Colonic mucosa (tissue), 4 donors: ENCODE data around the gene ANAPC16. TPM values are rescaled to one million over a fixed set of nuclear protein-coding genes. Genes with fewer than 3 reads are reported as not detected.
"Not testable (repeated sequence)": the region's sequence is repeated elsewhere in the genome, so short reads cannot be mapped to it uniquely, and the experiment has no call there.

ENCODE experiments used
- DNase-seq: peaks from one replicate; pipeline ENCODE4 v3.0.0-alpha.2; 2020
- H3K27ac ChIP-seq: fragments of 200-600 bp; one replicate; pipeline ENCODE4 v1.8.0; 2021
- H3K27me3 ChIP-seq: fragments of 200-600 bp; one replicate; pipeline ENCODE4 v1.8.0; 2021
- H3K36me3 ChIP-seq: fragments of 200-600 bp; one replicate; pipeline ENCODE4 v1.8.0; 2021
- H3K4me1 ChIP-seq: fragments of 200-600 bp; one replicate; pipeline ENCODE4 v1.8.0; 2021; ENCODE audit warnings: mild to moderate bottlenecking
- H3K4me3 ChIP-seq: fragments of 200-600 bp; one replicate; pipeline ENCODE4 v1.8.0; 2021
- H3K9ac ChIP-seq, 2 donors: one replicate each; pipeline ENCODE4 v1.7.0; 2013; ENCODE audit warnings: control low read depth in 2 of 2, low read depth in 2 of 2, low read length in 2 of 2
- H3K9me3 ChIP-seq: fragments of 200-600 bp; one replicate; pipeline ENCODE4 v1.8.0; 2021
- intact Hi-C: fragments of 100-400 bp; cut with DNase I; formaldehyde crosslinking; loops from one replicate; pipeline ENCODE4 v1.14.1; 2022
- total RNA-seq, 2 donors: library from RNA; stranded (reverse); fragmentation: NEBNext Ultra II Directional in 1 of 2; extraction: Animal tissue kit (Norgen Biotek cat#: 25700) in 1 of 2; gene quantifications; one replicate each; pipeline ENCODE4 v1.2.1, GENCODE V29; 2021
- TF ChIP-seq, protein P1 (sequence below): fragments of 200-600 bp; IDR thresholded peaks from one replicate; pipeline ENCODE4 v1.8.0; 2022; ENCODE audit warnings: antibody characterized with exemption, mild to moderate bottlenecking
- donor health status: healthy.
- donor health status: DM: no; HTN: no; CAD: no.
- donor health status: DM: no; HTN: no; CAD: no.

The ANAPC16 gene
- total RNA-seq, 2 donors from 2014 or later, result 63.2 to 85.2 TPM

- no peak overlapping the region for H3K4me3 ChIP-seq
- no peak for DNase-seq
- TF ChIP-seq, protein P1, sequence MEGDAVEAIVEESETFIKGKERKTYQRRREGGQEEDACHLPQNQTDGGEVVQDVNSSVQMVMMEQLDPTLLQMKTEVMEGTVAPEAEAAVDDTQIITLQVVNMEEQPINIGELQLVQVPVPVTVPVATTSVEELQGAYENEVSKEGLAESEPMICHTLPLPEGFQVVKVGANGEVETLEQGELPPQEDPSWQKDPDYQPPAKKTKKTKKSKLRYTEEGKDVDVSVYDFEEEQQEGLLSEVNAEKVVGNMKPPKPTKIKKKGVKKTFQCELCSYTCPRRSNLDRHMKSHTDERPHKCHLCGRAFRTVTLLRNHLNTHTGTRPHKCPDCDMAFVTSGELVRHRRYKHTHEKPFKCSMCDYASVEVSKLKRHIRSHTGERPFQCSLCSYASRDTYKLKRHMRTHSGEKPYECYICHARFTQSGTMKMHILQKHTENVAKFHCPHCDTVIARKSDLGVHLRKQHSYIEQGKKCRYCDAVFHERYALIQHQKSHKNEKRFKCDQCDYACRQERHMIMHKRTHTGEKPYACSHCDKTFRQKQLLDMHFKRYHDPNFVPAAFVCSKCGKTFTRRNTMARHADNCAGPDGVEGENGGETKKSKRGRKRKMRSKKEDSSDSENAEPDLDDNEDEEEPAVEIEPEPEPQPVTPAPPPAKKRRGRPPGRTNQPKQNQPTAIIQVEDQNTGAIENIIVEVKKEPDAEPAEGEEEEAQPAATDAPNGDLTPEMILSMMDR, result no peak
- intact Hi-C loops, result no loop called here
- H3K27ac ChIP-seq, result no peak overlapping the region
- no peaks in the 10 kb centered on the region for H3K27me3 ChIP-seq
- H3K36me3 ChIP-seq, result no peaks in the 10 kb centered on the region
- peaks cover 9% of the 10 kb centered on the region for H3K4me1 ChIP-seq
- H3K9me3 ChIP-seq, result no peaks in the 10 kb centered on the region
- no peak overlapping the region for H3K9ac ChIP-seq
These were observed 51.6 kb downstream of the ANAPC16 start for GRCh38 chr10:72267381-72267780.

DNA sequence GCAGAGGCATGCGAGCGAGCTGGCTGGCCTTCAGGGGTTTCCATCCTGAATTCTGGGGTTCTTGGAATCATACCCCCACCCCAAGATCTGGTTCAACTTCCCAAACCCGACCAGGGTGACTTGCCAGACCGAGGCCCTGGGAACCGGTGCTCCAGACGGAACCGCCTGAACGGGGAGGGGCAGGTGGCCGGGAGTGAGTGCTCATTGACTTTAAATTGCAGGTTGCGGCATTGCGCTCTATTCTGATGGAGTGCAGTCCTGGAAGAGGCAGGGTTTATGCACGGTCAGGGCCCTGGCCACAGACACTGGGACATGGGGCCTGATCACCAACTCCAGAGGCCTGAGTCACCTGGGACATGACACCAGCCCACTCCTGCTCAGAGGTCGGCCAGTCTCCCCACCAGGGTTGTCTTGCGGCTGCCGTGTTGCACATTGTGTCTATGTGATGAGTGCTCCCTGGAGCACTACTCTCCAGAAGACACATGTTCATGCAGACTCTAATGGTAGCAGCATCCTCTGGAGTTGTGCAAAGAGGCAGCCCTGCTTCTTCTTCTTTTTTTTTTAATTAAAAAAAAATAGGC lies 52.1 kb downstream of the ANAPC16 start:
- no peak for DNase-seq
- TF ChIP-seq, protein P1, result no peak
- intact Hi-C loops, result no loop called here

GRCh38 chr10:72268475-72269200 lies 52.8 kb downstream of the ANAPC16 start:
- DNase-seq, H3K9ac ChIP-seq, H3K27ac ChIP-seq, intact Hi-C loops, H3K4me3 ChIP-seq, H3K27me3 ChIP-seq, H3K36me3 ChIP-seq, H3K9me3 ChIP-seq: not testable (repeated sequence)
- H3K4me1 ChIP-seq, result peaks cover 11% of the 10 kb centered on the region

More for the DNA sequence above, 52.1 kb downstream of the ANAPC16 start:
- no peaks in the 10 kb centered on the region for H3K27me3 ChIP-seq
- no peaks in the 10 kb centered on the region for H3K9me3 ChIP-seq
- H3K4me3 ChIP-seq, result no peak overlapping the region
- H3K36me3 ChIP-seq, result no peaks in the 10 kb centered on the region
- H3K27ac ChIP-seq, result no peak overlapping the region
- peaks cover 14% of the 10 kb centered on the region for H3K4me1 ChIP-seq
- H3K9ac ChIP-seq, result no peak overlapping the region

DNA sequence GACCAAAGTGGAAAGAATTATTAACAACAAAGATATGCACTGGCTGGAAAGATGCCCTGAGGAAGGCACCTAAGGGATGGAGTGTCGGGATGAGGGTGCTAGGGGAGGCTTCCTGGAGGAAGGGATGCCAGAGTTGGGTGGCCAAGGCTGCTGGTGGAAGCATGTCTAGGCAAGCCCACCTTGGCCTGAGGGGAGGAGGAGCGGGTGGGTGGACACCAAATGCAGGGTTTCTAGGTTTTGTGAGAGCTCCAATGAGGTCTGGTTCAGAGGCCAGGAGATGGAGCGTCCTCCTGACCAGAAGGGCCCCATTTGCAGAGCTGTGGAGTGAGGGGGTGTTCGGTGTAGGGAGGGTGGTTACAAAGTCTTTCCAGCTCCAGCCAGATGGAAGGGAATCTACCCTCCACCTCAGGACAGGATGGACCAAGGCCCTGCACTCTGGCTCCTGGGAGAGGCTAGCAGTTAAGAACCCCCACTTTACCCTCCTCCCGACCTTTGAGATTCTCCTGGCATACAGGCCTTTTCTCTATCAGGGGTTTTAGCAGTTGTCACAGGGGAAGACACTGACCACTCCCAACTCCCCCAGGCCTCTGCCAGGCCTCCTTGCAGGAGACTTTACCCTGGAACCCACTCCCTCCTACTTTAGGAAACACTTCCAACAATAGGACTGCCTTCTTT lies 54.9 kb downstream of the ANAPC16 start:
- Histone ChIP-seq H3K9me3 (no peaks in the 10 kb centered on the region), H3K4me3 (no peak overlapping the region), H3K27ac (no peak overlapping the region), H3K36me3 (no peaks in the 10 kb centered on the region), H3K27me3 (no peaks in the 10 kb centered on the region), H3K9ac (no peak overlapping the region), H3K4me1 (peaks cover 13% of the 10 kb centered on the region)
- no peak for DNase-seq
- TF ChIP-seq, protein P1, result no peak
- intact Hi-C loops, result no loop called here

GRCh38 chr10:72272689-72273409 lies 57.0 kb downstream of the ANAPC16 start:
- TF ChIP-seq, protein P1, result no peak
- intact Hi-C loops, result no loop called here
- DNase-seq, result peak; percentile 81
- Histone ChIP-seq H3K9me3 (no peaks in the 10 kb centered on the region), H3K27me3 (no peaks in the 10 kb centered on the region), H3K9ac (peak overlapping the region; percentile 97 to 99), H3K4me3 (peak overlapping the region; percentile 79), H3K27ac (peak overlapping the region; percentile 97), H3K4me1 (peaks cover 28% of the 10 kb centered on the region), H3K36me3 (no peaks in the 10 kb centered on the region)
